HG03175 (cell line): ENCODE measurements around the gene ZNF563.

Source experiments
- ATAC-seq: cut with Tn5 transposase; IDR thresholded peaks from one replicate; pipeline ENCODE4 v1.9.1; 2021; ENCODE audit warnings: mild to moderate bottlenecking, moderate library complexity; ENCODE audit not compliant: unreplicated experiment

ZNF563 gene

GRCh38 chr19:12295191-12295590 is 38.2 kb downstream of the ZNF563 start:
- ATAC-seq = no peak

GRCh38 chr19:12294249-12295158 is 38.9 kb downstream of the ZNF563 start, which contains the start of gene ZNF44:
Gene ZNF44, minus strand, starts transcription at chr19:12294883. Its CDS starts 189 bp downstream, at chr19:12294694.
- ATAC-seq = peak; percentile 93

- no peak for ATAC-seq
Observed at GRCh38 chr19:12293777-12294248, 39.6 kb downstream of the ZNF563 start.

- no peak for ATAC-seq
Observed at GRCh38 chr19:12289790-12290065, 43.7 kb downstream of the ZNF563 start.

GRCh38 chr19:12287958-12288500 is 45.4 kb downstream of the ZNF563 start:
- ATAC-seq = no peak

- ATAC-seq = no peak
Observed at GRCh38 chr19:12284631-12285030, 48.8 kb downstream of the ZNF563 start.

- ATAC-seq = no peak
Observed at GRCh38 chr19:12284226-12284625, 49.2 kb downstream of the ZNF563 start.

- ATAC-seq = no peak
Observed at GRCh38 chr19:12278713-12279112, 54.7 kb downstream of the ZNF563 start.

- ATAC-seq = no peak
Observed at GRCh38 chr19:12272980-12273901, 60.2 kb downstream of the ZNF563 start.

GRCh38 chr19:12272386-12272785 is 61.0 kb downstream of the ZNF563 start:
- no peak for ATAC-seq

- ATAC-seq = no peak
Observed at GRCh38 chr19:12270854-12271253, 62.6 kb downstream of the ZNF563 start.
